Activated CD4-positive, alpha-beta memory T cell treated with anti-CD3 and anti-CD28 coated beads, Interleukin-2, amount 10 ng/mL, durations not matched to agents 7 days and 5 days (primary cell): ENCODE data around the gene BCL2A1. TPM values are rescaled to one million over a fixed set of nuclear protein-coding genes. Genes with fewer than 3 reads are reported as not detected.

Experiments
- CTCF ChIA-PET: fragments of 350-600 bp; sonication (Branson Sonifier 250); formaldehyde crosslinking; loops from one replicate; lab custom pipeline; 2021; ENCODE audit warnings: antibody characterized with exemption, inconsistent platforms; lab: Charles Lee
- POLR2A ChIA-PET: fragments of 350-600 bp; sonication (Branson Sonifier 250); formaldehyde crosslinking; loops from one replicate; lab custom pipeline; 2021; ENCODE audit warnings: antibody characterized with exemption; lab: Charles Lee
- DNase-seq: peaks from one replicate; pipeline ENCODE4 v3.0.0-alpha.2; 2020
- H3K27ac Mint-ChIP-seq: one replicate; pipeline ENCODE4 v1.8.0; 2021; ENCODE audit warnings: mild to moderate bottlenecking, mixed read lengths
- H3K27me3 Mint-ChIP-seq: one replicate; pipeline ENCODE4 v1.8.0; 2021; ENCODE audit warnings: mixed read lengths
- H3K36me3 Mint-ChIP-seq: one replicate; pipeline ENCODE4 v1.8.0; 2021; ENCODE audit warnings: low read depth, mixed read lengths
- H3K4me1 Mint-ChIP-seq: one replicate; pipeline ENCODE4 v1.8.0; 2021; ENCODE audit warnings: mixed read lengths
- H3K4me3 Mint-ChIP-seq: one replicate; pipeline ENCODE4 v1.8.0; 2021; ENCODE audit warnings: mild to moderate bottlenecking, mixed read lengths
- H3K9me3 Mint-ChIP-seq: one replicate; pipeline ENCODE4 v1.8.0; 2021; ENCODE audit warnings: mixed read lengths
- total RNA-seq, 2 experiments: library from RNA; stranded (reverse); gene quantifications; one replicate each; pipeline ENCODE4 v1.2.3, GENCODE V29; 2021

Gene BCL2A1
- total RNA-seq, 2 experiments from 2014 or later: 12.3 to 14.1 TPM

DNA sequence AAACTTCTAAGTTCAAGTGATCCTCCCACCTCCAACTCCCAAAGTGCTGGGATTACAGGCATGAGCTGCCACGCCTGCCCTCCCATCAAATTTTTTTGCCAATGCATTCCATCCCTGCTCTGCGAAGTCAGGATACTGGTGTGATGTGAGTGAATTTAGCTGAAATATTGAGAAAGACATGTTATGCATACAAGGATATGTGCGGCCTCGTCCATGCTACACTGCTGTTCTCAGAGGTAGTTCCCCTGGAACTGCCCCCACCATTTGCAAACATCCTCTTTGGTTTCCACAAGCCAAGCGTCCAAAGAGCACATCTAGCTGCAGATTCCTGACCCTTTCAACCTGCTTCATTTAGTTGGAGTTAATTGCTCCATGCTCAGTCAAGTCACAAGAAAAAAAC lies 36.5 kb upstream of the BCL2A1 start:
- ChIA-PET POLR2A (no interaction called here), CTCF (no interaction called here)
- Mint-ChIP-seq H3K27ac (no peak overlapping the region), H3K4me1 (peaks cover 19% of the 10 kb centered on the region), H3K4me3 (no peak overlapping the region), H3K36me3 (peaks cover 3% of the 10 kb centered on the region), H3K27me3 (no peaks in the 10 kb centered on the region), H3K9me3 (peaks cover 3% of the 10 kb centered on the region)
- DNase-seq: no peak

DNA sequence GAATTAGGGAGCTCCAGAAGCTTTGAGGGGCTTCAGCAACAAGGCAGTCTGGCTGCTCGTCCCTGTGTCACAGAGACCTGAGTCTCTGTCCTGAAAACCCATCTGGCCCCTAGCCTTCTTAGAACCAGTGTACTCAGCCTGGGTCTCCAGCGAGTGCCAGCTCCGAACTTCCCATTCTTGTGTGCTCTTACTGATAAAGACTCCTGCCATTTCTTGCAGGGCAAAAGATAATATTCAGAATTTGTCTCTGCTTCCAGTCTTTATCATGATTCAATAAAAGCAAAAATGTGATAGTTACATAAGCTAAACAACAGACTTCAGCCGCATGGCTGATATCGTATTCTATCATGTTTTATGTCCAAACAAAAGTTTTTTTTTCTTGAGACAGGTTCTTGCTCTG lies 36.0 kb upstream of the BCL2A1 start:
- Mint-ChIP-seq H3K4me1 (peaks cover 19% of the 10 kb centered on the region), H3K9me3 (peaks cover 3% of the 10 kb centered on the region), H3K27me3 (no peaks in the 10 kb centered on the region), H3K36me3 (peaks cover 3% of the 10 kb centered on the region), H3K27ac (no peak overlapping the region), H3K4me3 (no peak overlapping the region)
- no peak for DNase-seq
- ChIA-PET CTCF (no interaction called here), POLR2A (no interaction called here)

DNA sequence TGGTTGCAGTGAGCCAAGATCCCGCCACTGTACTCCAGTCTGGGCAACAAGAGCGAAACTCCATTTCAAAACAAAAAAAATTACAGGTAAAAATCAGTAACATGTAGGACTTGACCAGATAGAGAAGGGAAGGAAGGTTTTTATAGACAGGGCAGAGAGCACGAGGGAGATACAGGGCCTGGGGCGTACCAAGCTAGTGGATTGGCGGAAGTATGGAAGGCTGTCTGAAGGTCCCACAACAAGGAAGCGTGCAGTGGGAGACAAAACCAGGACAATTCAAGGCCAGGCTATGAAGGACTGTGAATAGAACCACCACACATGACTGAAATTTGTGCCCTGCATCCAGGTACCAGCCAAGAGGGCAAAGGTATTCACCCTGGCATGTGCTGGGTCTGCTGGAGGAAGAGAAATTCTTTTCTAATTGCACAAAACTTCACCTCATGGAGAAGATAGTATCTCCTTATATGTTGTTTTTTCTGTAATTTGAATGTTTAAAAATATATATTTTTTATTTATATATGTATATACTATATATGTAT lies 33.0 kb upstream of the BCL2A1 start:
- Mint-ChIP-seq H3K27ac (no peak overlapping the region), H3K36me3 (peaks cover 3% of the 10 kb centered on the region), H3K9me3 (peaks cover 2% of the 10 kb centered on the region), H3K4me1 (peaks cover 3% of the 10 kb centered on the region), H3K27me3 (no peaks in the 10 kb centered on the region), H3K4me3 (no peak overlapping the region)
- POLR2A ChIA-PET: no interaction called here
- DNase-seq: no peak
- CTCF ChIA-PET: no interaction called here

DNA sequence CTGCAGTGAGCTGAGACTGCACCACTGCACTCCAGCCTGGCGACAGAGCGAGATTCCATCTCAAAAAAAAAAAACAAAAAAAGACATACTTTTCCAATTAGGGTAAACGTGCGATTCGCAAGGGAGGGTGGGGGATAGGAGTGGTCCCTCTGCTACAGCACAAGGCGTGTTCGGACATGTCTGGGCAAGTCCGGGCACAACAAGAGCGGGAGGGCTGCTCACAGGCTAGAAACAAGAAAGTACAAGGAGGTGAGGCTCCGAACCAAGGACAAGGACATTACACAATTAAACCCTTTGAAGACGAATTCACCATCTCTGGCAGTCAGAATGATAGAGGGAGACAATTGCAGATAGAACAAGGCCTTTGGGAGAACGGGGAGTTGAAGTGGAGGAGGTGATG lies 32.2 kb upstream of the BCL2A1 start:
- Mint-ChIP-seq H3K36me3 (no peaks in the 10 kb centered on the region), H3K4me3 (no peak overlapping the region), H3K4me1 (no peaks in the 10 kb centered on the region), H3K27ac (no peak overlapping the region), H3K9me3 (no peaks in the 10 kb centered on the region), H3K27me3 (no peaks in the 10 kb centered on the region)
- POLR2A ChIA-PET: no interaction called here
- CTCF ChIA-PET: interaction anchor here (1.6 kb wide), 1 partner anchor 11 kb away, joined by 8 read pairs; no protein-coding TSS in a partner anchor
- DNase-seq: no peak

DNA sequence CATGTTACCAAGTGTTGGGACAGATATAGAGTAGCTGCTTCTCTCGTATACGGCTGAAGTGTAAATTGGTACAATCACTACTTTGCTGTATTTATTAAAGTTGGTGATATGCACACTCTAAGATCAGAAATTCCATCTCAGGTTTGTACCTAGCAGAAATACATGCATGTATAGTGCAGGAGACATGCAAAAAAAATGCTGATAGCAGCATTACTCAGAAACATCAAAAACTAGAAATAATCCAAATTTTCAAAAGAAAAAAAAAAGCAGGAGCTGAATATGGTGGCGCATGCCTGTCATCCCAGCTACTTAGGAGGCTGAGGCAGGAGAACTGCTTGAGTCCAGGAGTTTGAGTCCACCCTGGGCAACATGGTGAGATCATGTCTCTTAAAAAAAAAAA lies 31.3 kb upstream of the BCL2A1 start:
- H3K27me3 Mint-ChIP-seq: no peaks in the 10 kb centered on the region
- H3K4me1 Mint-ChIP-seq: no peaks in the 10 kb centered on the region
- no peak overlapping the region for H3K4me3 Mint-ChIP-seq
- DNase-seq: no peak
- H3K9me3 Mint-ChIP-seq: no peaks in the 10 kb centered on the region
- ChIA-PET CTCF (interaction anchor here (1.6 kb wide), 1 partner anchor 10 kb away, joined by 8 read pairs; no protein-coding TSS in a partner anchor), POLR2A (no interaction called here)
- H3K27ac Mint-ChIP-seq: no peak overlapping the region
- no peaks in the 10 kb centered on the region for H3K36me3 Mint-ChIP-seq

DNA sequence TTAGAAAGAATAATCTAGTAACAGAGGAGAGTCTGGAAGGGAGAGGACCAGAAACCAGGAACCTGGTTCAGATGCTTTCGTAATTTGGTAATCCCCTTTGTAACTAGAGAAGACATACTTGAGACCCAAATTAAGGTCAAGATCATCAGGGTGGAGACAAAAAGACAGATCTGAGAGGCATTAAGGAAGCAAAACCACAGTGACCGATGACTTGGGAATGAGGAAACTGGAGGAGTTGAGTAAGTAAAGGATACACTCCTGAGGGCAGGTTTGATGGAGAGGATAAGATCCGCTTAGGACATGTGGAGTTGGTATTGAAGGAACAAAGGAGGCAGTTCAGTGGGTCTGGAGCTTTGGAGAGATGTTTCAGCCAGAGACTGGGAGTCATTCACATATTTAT lies 23.6 kb upstream of the BCL2A1 start:
- ChIA-PET CTCF (interaction anchor here (0.9 kb wide), 1 partner anchor 72 kb away, joined by 3 read pairs; no protein-coding TSS in a partner anchor), POLR2A (interaction anchor here (3.2 kb wide), 1 partner anchor 27 kb away, joined by 7 read pairs; no protein-coding TSS in a partner anchor)
- Mint-ChIP-seq H3K4me1 (peaks cover 3% of the 10 kb centered on the region), H3K27me3 (peaks cover 2% of the 10 kb centered on the region), H3K4me3 (no peak overlapping the region), H3K36me3 (no peaks in the 10 kb centered on the region), H3K9me3 (no peaks in the 10 kb centered on the region), H3K27ac (no peak overlapping the region)
- no peak for DNase-seq

DNA sequence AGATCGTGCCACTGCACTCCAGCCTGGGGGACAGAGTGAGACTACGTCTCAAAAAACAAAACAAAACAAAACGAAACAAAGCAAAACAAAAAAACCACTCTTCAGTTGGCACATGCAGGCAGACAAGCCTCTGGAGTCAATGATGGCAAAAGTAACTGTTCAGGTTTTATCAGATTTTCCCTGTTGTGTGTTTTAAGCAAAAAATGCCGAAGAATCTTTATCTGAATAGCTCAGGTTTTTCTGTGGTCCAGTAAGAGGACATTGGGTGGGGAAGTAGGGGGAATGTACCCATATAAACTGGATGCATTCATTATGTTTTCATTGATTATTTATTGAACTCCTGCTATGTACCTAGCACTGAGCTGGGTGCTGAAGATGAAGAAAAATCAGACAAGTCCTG lies 20.8 kb upstream of the BCL2A1 start:
- Mint-ChIP-seq H3K27me3 (peaks cover 2% of the 10 kb centered on the region), H3K4me1 (peaks cover 3% of the 10 kb centered on the region), H3K36me3 (no peaks in the 10 kb centered on the region), H3K27ac (no peak overlapping the region), H3K4me3 (no peak overlapping the region), H3K9me3 (no peaks in the 10 kb centered on the region)
- ChIA-PET CTCF (interaction anchor here (0.6 to 2.9 kb wide), 11 partner anchors 10 to 636 kb away, joined by 3 to 23 read pairs (median 4); no protein-coding TSS in a partner anchor), POLR2A (interaction anchor here (1.3 to 1.4 kb wide), 3 partner anchors 21 to 95 kb away, joined by 4 to 8 read pairs (median 4); partner anchors contain the start of genes BCL2A1 and MTHFS)
- DNase-seq: no peak

DNA sequence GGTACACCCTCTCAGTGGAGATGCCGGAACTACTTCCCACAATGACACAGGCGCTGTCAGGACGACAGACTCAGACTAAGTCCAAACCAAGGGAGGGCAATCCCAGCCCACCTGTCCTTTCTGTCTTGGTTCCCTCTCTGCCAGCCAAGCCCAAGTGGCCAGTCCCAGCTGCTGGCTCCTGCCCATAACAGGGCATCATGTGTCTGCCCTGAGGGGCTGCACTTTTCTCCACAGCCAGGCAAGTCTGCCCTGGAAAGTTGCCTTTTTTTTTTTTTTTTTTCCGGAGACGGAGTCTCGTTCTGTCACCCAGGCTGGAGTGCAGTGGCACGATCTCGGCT lies 20.0 kb upstream of the BCL2A1 start:
- ChIA-PET CTCF (interaction anchor here (1.1 to 2.6 kb wide), 2 partner anchors 33 to 139 kb away, joined by 7 to 10 read pairs; no protein-coding TSS in a partner anchor), POLR2A (interaction anchor here (3.3 kb wide), 1 partner anchor 68 kb away, joined by 11 read pairs; no protein-coding TSS in a partner anchor)
- no peaks in the 10 kb centered on the region for H3K9me3 Mint-ChIP-seq
- no peak overlapping the region for H3K4me3 Mint-ChIP-seq
- H3K36me3 Mint-ChIP-seq: no peaks in the 10 kb centered on the region
- peaks cover 3% of the 10 kb centered on the region for H3K4me1 Mint-ChIP-seq
- H3K27me3 Mint-ChIP-seq: peaks cover 2% of the 10 kb centered on the region
- no peak overlapping the region for H3K27ac Mint-ChIP-seq
- no peak for DNase-seq

DNA sequence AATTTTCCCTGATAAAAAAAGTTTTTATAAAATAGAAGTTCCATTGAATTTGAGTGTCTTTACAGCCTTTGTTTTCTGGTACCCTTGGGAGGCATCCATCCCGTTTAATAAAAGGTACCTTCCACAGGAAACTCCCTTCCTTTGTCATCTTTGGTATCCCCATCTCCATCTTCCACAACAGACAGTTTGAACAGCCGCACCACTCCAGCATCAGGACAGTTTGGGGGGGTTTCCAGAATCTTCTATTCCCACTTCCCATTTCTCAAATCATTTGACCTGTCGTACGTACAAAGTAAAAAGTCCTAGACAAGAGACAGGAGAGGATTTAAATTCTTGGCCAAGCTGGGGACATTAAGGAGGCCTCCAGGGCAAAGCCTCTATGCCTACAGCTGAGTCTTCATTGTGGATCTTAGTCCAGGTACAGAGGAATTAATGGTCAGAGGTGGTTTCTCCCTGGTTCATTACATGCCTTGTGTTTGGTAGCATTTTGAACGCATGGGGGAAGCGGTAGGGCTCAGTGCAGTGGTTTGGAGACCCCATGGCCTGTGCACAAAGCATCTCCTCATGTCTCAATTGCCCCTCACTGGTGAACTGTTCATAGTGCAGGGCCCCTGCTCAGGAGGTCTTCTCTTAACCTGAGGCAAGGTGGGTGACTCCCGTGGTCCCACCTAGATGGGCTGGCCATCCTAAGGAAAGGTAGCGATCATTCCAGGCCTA lies 19.4 kb upstream of the BCL2A1 start:
- Mint-ChIP-seq H3K9me3 (no peaks in the 10 kb centered on the region), H3K27ac (no peak overlapping the region), H3K4me1 (peaks cover 3% of the 10 kb centered on the region), H3K4me3 (no peak overlapping the region), H3K27me3 (peaks cover 2% of the 10 kb centered on the region), H3K36me3 (no peaks in the 10 kb centered on the region)
- CTCF ChIA-PET: interaction anchor here (2.6 kb wide), 1 partner anchor 139 kb away, joined by 10 read pairs; no protein-coding TSS in a partner anchor
- POLR2A ChIA-PET: interaction anchor here (3.3 kb wide), 1 partner anchor 67 kb away, joined by 11 read pairs; no protein-coding TSS in a partner anchor
- DNase-seq: no peak

DNA sequence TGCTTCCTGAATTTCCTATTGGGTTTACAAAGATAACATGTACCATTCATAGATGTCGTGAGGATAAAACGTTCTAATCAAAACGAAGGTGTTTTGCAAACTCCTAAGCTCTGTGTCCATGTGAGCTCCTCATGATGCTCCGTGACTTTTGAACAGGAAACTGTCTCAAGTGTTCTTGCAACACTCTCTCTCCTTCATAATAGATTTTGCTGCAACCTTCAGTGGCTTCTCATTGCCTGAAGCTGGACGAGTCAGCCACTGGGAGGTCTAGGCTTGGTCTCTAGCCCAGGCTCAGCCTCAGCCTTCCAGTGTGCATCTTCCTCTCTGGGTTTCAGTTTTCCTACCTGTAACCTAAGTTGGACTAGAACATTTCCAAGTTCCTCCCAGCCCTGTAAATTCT lies 18.7 kb upstream of the BCL2A1 start:
- DNase-seq: no peak
- peaks cover 2% of the 10 kb centered on the region for H3K27me3 Mint-ChIP-seq
- H3K36me3 Mint-ChIP-seq: no peaks in the 10 kb centered on the region
- H3K4me1 Mint-ChIP-seq: peaks cover 3% of the 10 kb centered on the region
- ChIA-PET CTCF (no interaction called here), POLR2A (interaction anchor here (3.3 kb wide), 1 partner anchor 66 kb away, joined by 11 read pairs; no protein-coding TSS in a partner anchor)
- no peak overlapping the region for H3K4me3 Mint-ChIP-seq
- H3K9me3 Mint-ChIP-seq: no peaks in the 10 kb centered on the region
- H3K27ac Mint-ChIP-seq: no peak overlapping the region

DNA sequence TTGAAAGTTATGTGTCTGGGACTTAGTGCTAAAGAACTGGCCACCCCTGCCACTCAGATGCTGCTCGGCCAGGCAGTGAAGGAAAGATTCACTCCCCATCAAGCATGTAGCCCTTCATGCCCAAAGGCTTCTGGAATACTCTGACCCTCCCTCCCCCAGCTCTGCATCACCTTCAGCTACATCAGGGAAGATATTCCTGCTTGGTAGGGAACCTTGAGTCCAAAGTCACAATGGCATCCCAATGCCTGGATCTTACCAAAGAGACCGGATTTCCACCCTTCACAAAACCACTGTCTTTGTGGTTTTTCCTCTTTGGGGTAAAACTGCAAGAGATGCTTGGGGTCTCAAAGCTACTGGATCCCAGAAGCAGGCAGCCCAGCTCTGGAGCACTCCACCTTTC lies 18.2 kb upstream of the BCL2A1 start:
- H3K36me3 Mint-ChIP-seq: no peaks in the 10 kb centered on the region
- peaks cover 3% of the 10 kb centered on the region for H3K4me1 Mint-ChIP-seq
- no peaks in the 10 kb centered on the region for H3K9me3 Mint-ChIP-seq
- DNase-seq: no peak
- POLR2A ChIA-PET: interaction anchor here (3.3 kb wide), 1 partner anchor 66 kb away, joined by 11 read pairs; no protein-coding TSS in a partner anchor
- H3K27ac Mint-ChIP-seq: no peak overlapping the region
- peaks cover 2% of the 10 kb centered on the region for H3K27me3 Mint-ChIP-seq
- CTCF ChIA-PET: no interaction called here
- H3K4me3 Mint-ChIP-seq: no peak overlapping the region

DNA sequence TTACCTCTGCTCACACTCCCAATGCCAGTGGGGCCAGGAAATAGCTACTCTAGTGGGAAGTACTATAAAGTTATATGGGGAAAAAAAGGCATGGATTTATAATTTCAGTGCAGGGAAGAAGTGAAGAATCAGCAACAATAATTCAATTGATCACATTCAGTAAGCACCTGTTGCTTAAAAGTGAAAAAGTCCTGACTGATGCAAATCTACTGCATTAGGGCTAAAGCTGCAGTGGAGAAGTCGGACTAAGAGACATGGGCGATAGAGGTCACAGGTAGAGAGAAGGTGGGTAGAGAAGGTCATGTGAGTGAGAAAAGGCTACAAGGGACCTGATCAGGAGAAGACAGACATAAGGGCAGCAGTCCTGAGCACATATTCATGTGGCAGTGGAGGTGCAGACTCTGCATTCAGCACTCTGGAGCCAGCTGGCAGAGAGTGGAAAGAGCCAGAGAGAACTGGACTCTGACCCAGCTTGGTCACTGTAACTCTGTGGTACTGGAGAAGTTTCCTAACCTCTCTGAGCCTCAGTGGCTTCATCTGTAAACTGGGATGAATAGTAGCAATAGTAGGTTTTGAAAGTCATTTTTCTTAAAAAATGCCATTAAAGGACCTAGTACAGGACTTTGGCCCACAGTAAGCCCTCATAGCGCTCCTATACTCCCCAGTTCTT lies 17.6 kb upstream of the BCL2A1 start:
- POLR2A ChIA-PET: interaction anchor here (0.9 to 3.3 kb wide), 2 partner anchors 65 to 92 kb away, joined by 3 to 11 read pairs; no protein-coding TSS in a partner anchor
- H3K36me3 Mint-ChIP-seq: no peaks in the 10 kb centered on the region
- no peak for DNase-seq
- no peak overlapping the region for H3K4me3 Mint-ChIP-seq
- H3K27me3 Mint-ChIP-seq: peaks cover 2% of the 10 kb centered on the region
- CTCF ChIA-PET: interaction anchor here (1.7 kb wide), 1 partner anchor 135 kb away, joined by 4 read pairs; no protein-coding TSS in a partner anchor
- H3K4me1 Mint-ChIP-seq: peaks cover 4% of the 10 kb centered on the region
- no peaks in the 10 kb centered on the region for H3K9me3 Mint-ChIP-seq
- H3K27ac Mint-ChIP-seq: no peak overlapping the region
